Subcutaneous adipose tissue (tissue), 4 donors: ENCODE results near the gene C1orf232. TPM values are rescaled to one million over a fixed set of nuclear protein-coding genes. Genes with fewer than 3 reads are reported as not detected.

Experiments used
- CTCF ChIP-seq: fragments of 450-650 bp; IDR thresholded peaks from one replicate; pipeline ENCODE4 v1.5.1; 2016; ENCODE audit warnings: low read depth, mild to moderate bottlenecking, control low read depth, antibody characterized with exemption, moderate library complexity
- total RNA-seq, 4 donors: library from RNA; depleted of rRNA; stranded (reverse); fragments of >200 nt; gene quantifications; one replicate each; pipeline ENCODE4 v1.1.0, GENCODE V29; 2016

The C1orf232 gene
- not detected for total RNA-seq

GRCh38 chr1:26168410-26169197, at the start of gene C1orf232:
C1orf232 (minus strand) TSS chr1:26168963; CDS start chr1:26168499, 464 bp downstream.
- TF ChIP-seq CTCF: no peak

GRCh38 chr1:26215246-26215645, 46.5 kb upstream of the C1orf232 start:
- no peak for TF ChIP-seq CTCF

- no peak for TF ChIP-seq CTCF
These were observed 44.7 kb upstream of the C1orf232 start for GRCh38 chr1:26213335-26213905.

- no peak for TF ChIP-seq CTCF
These were observed 44.0 kb upstream of the C1orf232 start for GRCh38 chr1:26212726-26213125.

- TF ChIP-seq CTCF: no peak
These were observed 41.5 kb upstream of the C1orf232 start for GRCh38 chr1:26210147-26210870.

- TF ChIP-seq CTCF: no peak
These were observed 35.0 kb upstream of the C1orf232 start for GRCh38 chr1:26203642-26204318.
